ENCODE results near the gene CNKSR3.

- no peak for TF ChIP-seq POLR2A (IDR thresholded peaks at IDR 0.05; ENCODE audit: low read length)
- no peak for TF ChIP-seq GATA1 (IDR thresholded peaks at IDR 0.05; ENCODE audit: low read depth, low read length)
Observed at GRCh38 chr6:154488802-154489437, 21.6 kb downstream of the CNKSR3 start.

All from erythroblast (primary cell).